B cell (primary cell): ENCODE measurements around the gene KLHL30. TPM values are rescaled to one million over a fixed set of nuclear protein-coding genes. Genes with fewer than 3 reads are reported as not detected.

ENCODE experiments used
- ATAC-seq: fragments of 200-7000 bp; cut with Tn5 transposase; one replicate; pipeline ENCODE4 v1.10.0; 2021; ENCODE audit warnings: low read depth, mild to moderate bottlenecking, moderate number of reproducible peaks, moderate library complexity
- CTCF ChIA-PET: fragments of 350-600 bp; sonication (Branson Sonifier 250); formaldehyde crosslinking; loops from one replicate; lab custom pipeline; 2021; ENCODE audit warnings: antibody characterized with exemption, inconsistent platforms; lab: Charles Lee
- POLR2A ChIA-PET: fragments of 350-600 bp; sonication (Branson Sonifier 250); formaldehyde crosslinking; loops from one replicate; lab custom pipeline; 2021; ENCODE audit warnings: antibody characterized with exemption; lab: Charles Lee
- DNase-seq: peaks from one replicate; pipeline ENCODE4 v3.0.0; 2013
- H2AFZ ChIP-seq: 2 replicates; pipeline ENCODE4 v1.6.1; 2012; ENCODE audit warnings: mild to moderate bottlenecking, low read depth, low read length; ENCODE audit not compliant: insufficient read depth, poor library complexity, severe bottlenecking
- H3K27ac ChIP-seq, 2 donors: 1 replicate in 1 of 2; 2 replicates in 1 of 2; pipeline ENCODE4 v1.5.1; 2012 to 2013; ENCODE audit warnings: low read length in 2 of 2, mild to moderate bottlenecking in 2 of 2, moderate library complexity in 1 of 2
- H3K27me3 ChIP-seq, 4 experiments: fragments of 200-600 bp in 1 of 4; sonication (generic) in 1 of 4; replicated peaks in 1 of 4; 1 replicate in 2 of 4; 2 replicates in 2 of 4; pipeline versions ENCODE4 v1.6.1 to v1.7.0; 2013 to 2016; ENCODE audit warnings: low read length in 3 of 4, mild to moderate bottlenecking in 2 of 4, mixed read lengths in 1 of 4, moderate library complexity in 1 of 4; ENCODE audit not compliant: insufficient read depth in 4 of 4, control insufficient read depth in 3 of 4; ENCODE audit errors: control extremely low read depth in 1 of 4
- H3K36me3 ChIP-seq, 2 experiments: replicated peaks in 1 of 2; 1 replicate in 1 of 2; 2 replicates in 1 of 2; pipeline versions ENCODE4 v1.6.1 to v1.7.1; 2013; ENCODE audit warnings: low read length in 1 of 2; ENCODE audit not compliant: insufficient read depth in 2 of 2, control insufficient read depth in 1 of 2; ENCODE audit errors: control extremely low read depth in 1 of 2, extremely low read depth in 1 of 2
- H3K4me1 ChIP-seq, 2 donors: fragments of 200-600 bp in 1 of 2; sonication (generic) in 1 of 2; 1 replicate in 1 of 2; 2 replicates in 1 of 2; pipeline versions ENCODE4 v1.5.1 to v1.6.1; 2013 to 2017; ENCODE audit warnings: low read length in 2 of 2; ENCODE audit not compliant: control insufficient read depth in 2 of 2, insufficient read depth in 2 of 2
- H3K4me2 ChIP-seq: replicated peaks from 2 replicates; pipeline ENCODE3; 2012; ENCODE audit warnings: mild to moderate bottlenecking, low read depth, low read length; ENCODE audit not compliant: poor library complexity, severe bottlenecking
- H3K4me3 ChIP-seq, 5 experiments: fragments of 200-600 bp in 1 of 5; sonication (generic) in 1 of 5; 1 replicate in 3 of 5; 2 replicates in 2 of 5; pipeline versions ENCODE4 v1.5.1 to v1.7.0; 2011 to 2016; ENCODE audit warnings: low read length in 4 of 5, mild to moderate bottlenecking in 4 of 5, low read depth in 2 of 5, control low read depth in 1 of 5, moderate library complexity in 1 of 5; ENCODE audit not compliant: insufficient read depth in 1 of 5; ENCODE audit errors: control extremely low read depth in 1 of 5, extremely low read depth in 1 of 5
- H3K79me2 ChIP-seq: fragments of 200-600 bp; sonication (generic); one replicate; pipeline ENCODE4 v1.6.0; 2016; ENCODE audit warnings: low read length; ENCODE audit not compliant: control insufficient read depth, insufficient read depth
- H3K9ac ChIP-seq: fragments of 200-600 bp; sonication (generic); 2 replicates; pipeline ENCODE4 v1.6.1; 2017; ENCODE audit warnings: mild to moderate bottlenecking, low read length, moderate library complexity
- H3K9me3 ChIP-seq, 3 donors: one replicate each; pipeline versions ENCODE4 v1.6.1 to v1.7.1; 2013; ENCODE audit warnings: low read length in 2 of 3; ENCODE audit not compliant: control insufficient read depth in 2 of 3, insufficient read depth in 1 of 3; ENCODE audit errors: control extremely low read depth in 1 of 3
- H4K20me1 ChIP-seq: 2 replicates; pipeline ENCODE4 v1.6.0; 2012; ENCODE audit warnings: mild to moderate bottlenecking, low read length; ENCODE audit not compliant: insufficient read depth, control insufficient read depth, poor library complexity, severe bottlenecking
- H3K27ac Mint-ChIP-seq: one replicate; pipeline ENCODE4 v1.8.0; 2021; ENCODE audit warnings: mixed read lengths
- H3K27me3 Mint-ChIP-seq: one replicate; pipeline ENCODE4 v1.8.0; 2021; ENCODE audit warnings: mixed read lengths
- H3K4me1 Mint-ChIP-seq: one replicate; pipeline ENCODE4 v1.8.0; 2021; ENCODE audit warnings: mixed read lengths
- H3K4me3 Mint-ChIP-seq: one replicate; pipeline ENCODE4 v1.8.0; 2021; ENCODE audit warnings: mixed read lengths
- H3K9me3 Mint-ChIP-seq: one replicate; pipeline ENCODE4 v1.8.0; 2022; ENCODE audit warnings: mixed read lengths; ENCODE audit not compliant: insufficient read depth
- CTCF ChIP-seq: fragments of 200-600 bp; IDR thresholded peaks from one replicate; pipeline ENCODE4 v1.8.0; 2022; ENCODE audit warnings: antibody characterized with exemption, mild to moderate bottlenecking
- EZH2 ChIP-seq: IDR thresholded peaks from 2 replicates; pipeline ENCODE4 v1.6.1; 2012; ENCODE audit warnings: borderline replicate concordance, low read depth, mild to moderate bottlenecking, moderate library complexity, low read length; ENCODE audit not compliant: insufficient read depth, poor library complexity, severe bottlenecking
- WGBS: methylation state at CpG from one replicate; pipeline ENCODE4 v1.1.5; 2013; ENCODE audit warnings: missing lambda C conversion rate; ENCODE audit not compliant: insufficient coverage; 5-methylcytosine and 5-hydroxymethylcytosine counted together
- intact Hi-C: fragments of 100-400 bp; cut with micrococcal nuclease; formaldehyde crosslinking; loops from one replicate; pipeline ENCODE4 v1.10.0; 2022
- polyA plus RNA-seq: library from polyadenylated mRNA; depleted of rRNA; stranded (reverse); fragments of >200 nt; gene quantifications from 2 replicates; pipeline ENCODE4 v1.2.3, GENCODE V29; 2012
- total RNA-seq, 2 donors: library from RNA; stranded (reverse); fragments of 120-200 nt in 1 of 2; gene quantifications; 1 replicate in 1 of 2; 2 replicates in 1 of 2; pipeline versions ENCODE4 v1.2.3 to v1.2.4, GENCODE V29; 2013 to 2022

The KLHL30 gene
- total and polyA plus RNA-seq, 2 donors (not counting 1 experiment from before 2014, with no cell fraction given): not detected

- no peak for DNase-seq
Measured at GRCh38 chr2:238128061-238128440, 10.4 kb upstream of the KLHL30 start.

GRCh38 chr2:238128534-238129001 lies 9.9 kb upstream of the KLHL30 start:
- 81% methylated on average over 29 of the region's 30 CpGs for WGBS
- H3K4me1 ChIP-seq: peaks cover 0 to 5% of the 10 kb centered on the region in 2 donors
- H3K36me3 ChIP-seq: no peaks in the 10 kb centered on the region
- H3K79me2 ChIP-seq: no peaks in the 10 kb centered on the region
- no peak for DNase-seq
- ChIA-PET POLR2A (no interaction called here), CTCF (no interaction called here)
- H2AFZ ChIP-seq: no peak overlapping the region
- no peak overlapping the region for H3K4me2 ChIP-seq
- H4K20me1 ChIP-seq: no peaks in the 10 kb centered on the region
- Mint-ChIP-seq H3K27ac (no peak overlapping the region), H3K9me3 (no peaks in the 10 kb centered on the region), H3K4me3 (no peak overlapping the region), H3K27me3 (no peaks in the 10 kb centered on the region), H3K4me1 (no peaks in the 10 kb centered on the region)
- no peaks in the 10 kb centered on the region for H3K27me3 ChIP-seq
- no peak overlapping the region for H3K9ac ChIP-seq
- peaks cover 0 to 5% (median 0%) of the 10 kb centered on the region in 3 donors for H3K9me3 ChIP-seq
- no peak overlapping the region for H3K4me3 ChIP-seq
- intact Hi-C loops: no loop called here
- ATAC-seq: no peak
- TF ChIP-seq CTCF (no peak), EZH2 (no peak)
- H3K27ac ChIP-seq: no peak overlapping the region

More at GRCh38 chr2:238128061-238128440, 10.4 kb upstream of the KLHL30 start:
- no peak for ATAC-seq
- WGBS: 92% methylated on average over 18 of the region's 22 CpGs
- no peaks in the 10 kb centered on the region for H3K79me2 ChIP-seq
- H3K27me3 Mint-ChIP-seq: no peaks in the 10 kb centered on the region
- no peak overlapping the region for H3K27ac ChIP-seq
- peaks cover 0 to 5% (median 0%) of the 10 kb centered on the region in 3 donors for H3K9me3 ChIP-seq
- intact Hi-C loops: no loop called here
- no peak overlapping the region for H3K4me3 ChIP-seq
- H3K4me1 Mint-ChIP-seq: no peaks in the 10 kb centered on the region
- H3K4me1 ChIP-seq: peaks cover 0 to 5% of the 10 kb centered on the region in 2 donors
- H3K9me3 Mint-ChIP-seq: no peaks in the 10 kb centered on the region
- ChIA-PET POLR2A (no interaction called here), CTCF (no interaction called here)
- no peak overlapping the region for H3K4me2 ChIP-seq
- no peak overlapping the region for H3K9ac ChIP-seq
- H4K20me1 ChIP-seq: no peaks in the 10 kb centered on the region
- no peak overlapping the region for H3K27ac Mint-ChIP-seq
- TF ChIP-seq EZH2 (no peak), CTCF (no peak)
- H3K4me3 Mint-ChIP-seq: no peak overlapping the region
- H3K27me3 ChIP-seq: no peaks in the 10 kb centered on the region
- H3K36me3 ChIP-seq: no peaks in the 10 kb centered on the region
- no peak overlapping the region for H2AFZ ChIP-seq
